ENCODE results near the gene CLBA1.

GRCh38 chr14:104974665-104975390, 10.8 kb upstream of the CLBA1 start:
- TF ChIP-seq CTCF (conservative IDR thresholded peaks at IDR 0.05), result no peak
- TF ChIP-seq ZFX (IDR thresholded peaks at IDR 0.05), result no peak; the same call in 1 of the 2 replicates

Measured in C4-2B (cell line).